SJSA1 (cell line): ENCODE measurements around the gene C22orf31. TPM values are rescaled to one million over a fixed set of nuclear protein-coding genes. Genes with fewer than 3 reads are reported as not detected.

Experiments used
- DNase-seq, 2 experiments: peaks; one replicate each; pipeline ENCODE4 v3.0.0-alpha.2; 2015 to 2020; ENCODE audit warnings: low spot score in 2 of 2, low read depth in 1 of 2
- H3K27ac ChIP-seq: fragments of 250-450 bp; sonication (Bioruptor Pico); 2 replicates; pipeline ENCODE4 v1.5.1; 2020; ENCODE audit warnings: mild to moderate bottlenecking, moderate library complexity
- H3K27me3 ChIP-seq: fragments of 250-450 bp; sonication (Bioruptor Pico); replicated peaks from 2 replicates; pipeline ENCODE4 v1.5.1; 2020; ENCODE audit warnings: mild to moderate bottlenecking, moderate library complexity
- H3K36me3 ChIP-seq: fragments of 250-450 bp; sonication (Bioruptor Pico); 2 replicates; pipeline ENCODE4 v1.5.1; 2020; ENCODE audit warnings: mild to moderate bottlenecking
- H3K4me1 ChIP-seq: fragments of 250-450 bp; sonication (Bioruptor Pico); replicated peaks from 2 replicates; pipeline ENCODE4 v1.6.1; 2021; ENCODE audit warnings: mild to moderate bottlenecking
- H3K4me3 ChIP-seq: fragments of 250-450 bp; sonication (Bioruptor Pico); 2 replicates; pipeline ENCODE4 v1.5.1; 2020; ENCODE audit warnings: mild to moderate bottlenecking
- H3K9me3 ChIP-seq: fragments of 250-450 bp; sonication (Bioruptor Pico); replicated peaks from 2 replicates; pipeline ENCODE4 v1.5.1; 2020; ENCODE audit warnings: mild to moderate bottlenecking
- total RNA-seq: library from RNA; depleted of rRNA; stranded (reverse); fragments of >200 nt; shearing (Covaris generic); gene quantifications from 2 replicates; pipeline ENCODE4 v1.2.3, GENCODE V29; 2014; rRNA removed

C22orf31 gene
- total RNA-seq, 1 experiment from 2014 or later, result not detected

- 0 out of 2 replicates have a peak, but pooled peaks cover 5% of the 10 kb centered on the region for H3K9me3 ChIP-seq
- no peaks in the 10 kb centered on the region for H3K36me3 ChIP-seq
- no peak overlapping the region for H3K4me3 ChIP-seq
- no peak for DNase-seq
- H3K27ac ChIP-seq, result no peak overlapping the region
- H3K27me3 ChIP-seq, result no peaks in the 10 kb centered on the region
- no peaks in the 10 kb centered on the region for H3K4me1 ChIP-seq
Measured at GRCh38 chr22:29018293-29019189, 43.1 kb downstream of the C22orf31 start.

GRCh38 chr22:29016067-29016938 is 45.3 kb downstream of the C22orf31 start:
- H3K4me1 ChIP-seq, result no peaks in the 10 kb centered on the region
- 0 out of 2 replicates have a peak, but pooled peaks cover 5% of the 10 kb centered on the region for H3K9me3 ChIP-seq
- H3K4me3 ChIP-seq, result no peak overlapping the region
- no peaks in the 10 kb centered on the region; the same call in 1 of the 2 replicates for H3K36me3 ChIP-seq
- no peaks in the 10 kb centered on the region for H3K27me3 ChIP-seq
- no peak overlapping the region for H3K27ac ChIP-seq
- no peak for DNase-seq

GRCh38 chr22:29014773-29015172 is 46.9 kb downstream of the C22orf31 start:
- no peak for DNase-seq
- no peak overlapping the region for H3K4me3 ChIP-seq

GRCh38 chr22:29014293-29014692 is 47.3 kb downstream of the C22orf31 start:
- Histone ChIP-seq H3K36me3 (no peaks in the 10 kb centered on the region; the same call in 1 of the 2 replicates), H3K4me1 (no peaks in the 10 kb centered on the region), H3K27me3 (no peaks in the 10 kb centered on the region), H3K4me3 (no peak overlapping the region), H3K27ac (no peak overlapping the region), H3K9me3 (0 out of 2 replicates have a peak, but pooled peaks cover 5% of the 10 kb centered on the region)
- DNase-seq, result no peak

More at GRCh38 chr22:29014773-29015172, 46.9 kb downstream of the C22orf31 start:
- Histone ChIP-seq H3K27ac (no peak overlapping the region), H3K36me3 (no peaks in the 10 kb centered on the region; the same call in 1 of the 2 replicates), H3K4me1 (no peaks in the 10 kb centered on the region), H3K27me3 (no peaks in the 10 kb centered on the region), H3K9me3 (0 out of 2 replicates have a peak, but pooled peaks cover 5% of the 10 kb centered on the region)

- Histone ChIP-seq H3K27me3 (no peaks in the 10 kb centered on the region), H3K9me3 (no peaks in the 10 kb centered on the region), H3K4me1 (no peaks in the 10 kb centered on the region), H3K36me3 (no peaks in the 10 kb centered on the region; the same call in 1 of the 2 replicates), H3K27ac (no peak overlapping the region), H3K4me3 (no peak overlapping the region)
- DNase-seq, result no peak
Measured at GRCh38 chr22:29012952-29013351, 48.7 kb downstream of the C22orf31 start.

GRCh38 chr22:29012101-29012433 is 49.6 kb downstream of the C22orf31 start:
- Histone ChIP-seq H3K36me3 (no peaks in the 10 kb centered on the region; the same call in 1 of the 2 replicates), H3K27me3 (no peaks in the 10 kb centered on the region), H3K4me1 (no peaks in the 10 kb centered on the region), H3K27ac (no peak overlapping the region), H3K9me3 (no peaks in the 10 kb centered on the region), H3K4me3 (no peak overlapping the region)
- DNase-seq, result no peak

GRCh38 chr22:29011240-29012100 is 50.2 kb downstream of the C22orf31 start:
- H3K9me3 ChIP-seq, result no peaks in the 10 kb centered on the region
- no peaks in the 10 kb centered on the region for H3K4me1 ChIP-seq
- no peaks in the 10 kb centered on the region for H3K27me3 ChIP-seq
- no peak for DNase-seq
- H3K4me3 ChIP-seq, result no peak overlapping the region
- H3K27ac ChIP-seq, result no peak overlapping the region
- no peaks in the 10 kb centered on the region; the same call in 1 of the 2 replicates for H3K36me3 ChIP-seq

GRCh38 chr22:29009148-29009547 is 52.5 kb downstream of the C22orf31 start:
- no peaks in the 10 kb centered on the region; the same call in 1 of the 2 replicates for H3K36me3 ChIP-seq
- H3K27ac ChIP-seq, result no peak overlapping the region
- no peak for DNase-seq
- H3K4me3 ChIP-seq, result no peak overlapping the region
- no peaks in the 10 kb centered on the region for H3K4me1 ChIP-seq
- H3K9me3 ChIP-seq, result no peaks in the 10 kb centered on the region
- no peaks in the 10 kb centered on the region for H3K27me3 ChIP-seq

Other genes starting within 250 kb of the C22orf31 start
- gene ZNRF3, start 178.3 kb downstream of the C22orf31 start, total RNA-seq, result 3.2 and 6.0 TPM in 2 replicates
- gene KREMEN1, start 11.2 kb upstream of the C22orf31 start, total RNA-seq, result 5.9 and 10.1 TPM in 2 replicates
- gene EMID1, start 144.1 kb upstream of the C22orf31 start, total RNA-seq, result 45.6 and 78.9 TPM in 2 replicates
- 26.5 and 34.6 TPM in 2 replicates for gene RHBDD3, start 206.2 kb upstream of the C22orf31 start, total RNA-seq
- 200 and 297 TPM in 2 replicates for gene EWSR1, start 206.4 kb upstream of the C22orf31 start, total RNA-seq
- gene GAS2L1, start 244.8 kb upstream of the C22orf31 start, total RNA-seq, result 10.4 and 12.5 TPM in 2 replicates